Tibial nerve (tissue), 4 donors: ENCODE results near the gene SEC22C.
"Not testable (repeated sequence)": the region's sequence is repeated elsewhere in the genome, so short reads cannot be mapped to it uniquely, and the experiment has no call there.

Experiments used
- EP300 ChIP-seq, 2 donors: sonication (generic); formaldehyde crosslinking; IDR thresholded peaks; one replicate each; pipeline ENCODE4 v1.6.1; 2017; ENCODE audit warnings: antibody characterized with exemption in 2 of 2, mild to moderate bottlenecking in 1 of 2
- POLR2A ChIP-seq, 2 donors: fragments of 450-650 bp; IDR thresholded peaks; one replicate each; pipeline ENCODE4 v1.6.1; 2017; ENCODE audit warnings: antibody characterized with exemption in 2 of 2, mild to moderate bottlenecking in 2 of 2, moderate library complexity in 2 of 2
- TF ChIP-seq, protein P1 (sequence below), 5 experiments: fragments of 200-600 bp in 3 of 5; fragments of 450-650 bp in 2 of 5; sonication (generic) in 3 of 5; IDR thresholded peaks; one replicate each; pipeline ENCODE4 v1.5.1; 2016 to 2019; ENCODE audit warnings: antibody characterized with exemption in 5 of 5, mild to moderate bottlenecking in 3 of 5, moderate library complexity in 2 of 5

DNA sequence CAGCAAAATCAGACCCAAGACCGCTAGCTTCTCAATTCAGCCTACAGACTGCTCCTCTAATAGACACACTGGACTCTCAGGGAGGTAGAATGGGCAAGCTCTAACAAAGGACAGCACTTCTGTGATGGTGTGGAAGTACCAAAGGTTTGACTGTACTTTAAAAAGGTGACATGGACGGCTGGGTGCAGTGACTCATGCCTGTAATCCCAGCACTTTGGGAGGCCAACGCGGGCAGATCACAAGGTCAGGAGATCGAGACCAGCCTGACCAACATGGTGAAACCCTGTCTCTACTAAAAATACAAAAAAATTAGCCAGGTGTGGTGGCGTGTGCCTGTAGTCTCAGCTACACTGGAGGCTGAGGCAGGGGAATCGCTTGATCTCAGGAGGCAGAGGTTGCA is 15.3 kb upstream of the SEC22C start:
- TF ChIP-seq, protein P1, sequence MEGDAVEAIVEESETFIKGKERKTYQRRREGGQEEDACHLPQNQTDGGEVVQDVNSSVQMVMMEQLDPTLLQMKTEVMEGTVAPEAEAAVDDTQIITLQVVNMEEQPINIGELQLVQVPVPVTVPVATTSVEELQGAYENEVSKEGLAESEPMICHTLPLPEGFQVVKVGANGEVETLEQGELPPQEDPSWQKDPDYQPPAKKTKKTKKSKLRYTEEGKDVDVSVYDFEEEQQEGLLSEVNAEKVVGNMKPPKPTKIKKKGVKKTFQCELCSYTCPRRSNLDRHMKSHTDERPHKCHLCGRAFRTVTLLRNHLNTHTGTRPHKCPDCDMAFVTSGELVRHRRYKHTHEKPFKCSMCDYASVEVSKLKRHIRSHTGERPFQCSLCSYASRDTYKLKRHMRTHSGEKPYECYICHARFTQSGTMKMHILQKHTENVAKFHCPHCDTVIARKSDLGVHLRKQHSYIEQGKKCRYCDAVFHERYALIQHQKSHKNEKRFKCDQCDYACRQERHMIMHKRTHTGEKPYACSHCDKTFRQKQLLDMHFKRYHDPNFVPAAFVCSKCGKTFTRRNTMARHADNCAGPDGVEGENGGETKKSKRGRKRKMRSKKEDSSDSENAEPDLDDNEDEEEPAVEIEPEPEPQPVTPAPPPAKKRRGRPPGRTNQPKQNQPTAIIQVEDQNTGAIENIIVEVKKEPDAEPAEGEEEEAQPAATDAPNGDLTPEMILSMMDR (IDR thresholded peaks at IDR 0.05): not testable (repeated sequence)
- TF ChIP-seq POLR2A, EP300 (IDR thresholded peaks at IDR 0.05): not testable (repeated sequence)
